Ectodermal cell (in vitro differentiated cells): ENCODE results near the gene CTIF.

Experiments used
- H3K27ac ChIP-seq: 2 replicates; pipeline ENCODE4 v1.7.0; 2013; ENCODE audit warnings: mild to moderate bottlenecking, low read depth, low read length; ENCODE audit not compliant: insufficient read depth, poor library complexity, severe bottlenecking
- H3K27me3 ChIP-seq: 2 replicates; pipeline ENCODE4 v1.7.0; 2013; ENCODE audit warnings: mild to moderate bottlenecking, low read length; ENCODE audit not compliant: insufficient read depth, control insufficient read depth, poor library complexity, severe bottlenecking
- H3K36me3 ChIP-seq: one replicate; pipeline ENCODE4 v1.7.0; 2013; ENCODE audit warnings: low read length; ENCODE audit not compliant: control insufficient read depth, insufficient read depth
- H3K4me1 ChIP-seq: one replicate; pipeline ENCODE4 v1.7.0; 2013; ENCODE audit warnings: low read length; ENCODE audit not compliant: control insufficient read depth, insufficient read depth
- H3K4me3 ChIP-seq: 2 replicates; pipeline ENCODE4 v1.7.0; 2013; ENCODE audit warnings: low read depth, low read length, control low read depth; ENCODE audit not compliant: insufficient read depth
- H3K9me3 ChIP-seq: 2 replicates; pipeline ENCODE4 v1.7.0; 2013; ENCODE audit warnings: mild to moderate bottlenecking, low read length, moderate library complexity; ENCODE audit not compliant: control insufficient read depth
- WGBS, 2 experiments: methylation state at CpG; one replicate each; pipeline ENCODE4 v1.1.7; 2013; ENCODE audit warnings: missing lambda C conversion rate in 2 of 2; 5-methylcytosine and 5-hydroxymethylcytosine counted together

CTIF gene

GRCh38 chr18:48798334-48799245 lies 259.8 kb downstream of the CTIF start:
- 95 to 97% methylated on average over 17 of the region's 17 CpGs for WGBS, 2 experiments
- Histone ChIP-seq H3K27ac (no peak overlapping the region), H3K9me3 (no peaks in the 10 kb centered on the region), H3K27me3 (no peaks in the 10 kb centered on the region), H3K4me1 (peaks cover 4% of the 10 kb centered on the region), H3K4me3 (no peak overlapping the region), H3K36me3 (no peaks in the 10 kb centered on the region)

DNA sequence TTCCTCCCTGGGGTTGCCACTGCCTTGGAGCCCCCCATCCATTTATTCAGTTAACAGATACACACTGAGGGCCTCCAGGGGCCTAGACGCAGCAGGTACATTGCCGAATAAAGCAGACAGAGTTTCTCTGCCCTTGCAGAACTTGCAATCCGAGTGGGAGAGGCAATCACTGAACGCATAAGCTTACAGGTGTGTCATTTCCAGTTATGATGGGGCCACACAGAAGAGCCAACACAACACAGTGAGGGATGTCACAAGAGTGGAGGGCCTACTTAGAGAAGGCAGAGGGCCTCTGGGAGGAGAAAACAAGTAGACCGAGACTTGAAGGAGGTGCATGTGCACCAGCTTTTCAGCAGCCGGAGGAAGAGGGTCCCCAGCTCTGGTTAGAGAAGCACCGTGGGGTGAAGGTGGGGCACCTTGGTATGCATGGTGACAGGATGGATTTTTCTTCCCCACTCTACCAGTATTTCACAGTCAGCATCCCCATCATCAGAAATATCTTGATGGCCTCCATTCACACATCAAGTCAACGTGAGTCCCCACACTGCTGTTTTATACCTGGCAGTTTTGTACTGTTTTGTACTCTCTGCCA lies 261.0 kb downstream of the CTIF start:
- 95% methylated on average over 8 of the region's 8 CpGs for WGBS, 2 experiments
- no peaks in the 10 kb centered on the region for H3K27me3 ChIP-seq
- no peaks in the 10 kb centered on the region for H3K9me3 ChIP-seq
- H3K27ac ChIP-seq: no peak overlapping the region
- H3K4me3 ChIP-seq: no peak overlapping the region
- peaks cover 4% of the 10 kb centered on the region for H3K4me1 ChIP-seq
- H3K36me3 ChIP-seq: no peaks in the 10 kb centered on the region

DNA sequence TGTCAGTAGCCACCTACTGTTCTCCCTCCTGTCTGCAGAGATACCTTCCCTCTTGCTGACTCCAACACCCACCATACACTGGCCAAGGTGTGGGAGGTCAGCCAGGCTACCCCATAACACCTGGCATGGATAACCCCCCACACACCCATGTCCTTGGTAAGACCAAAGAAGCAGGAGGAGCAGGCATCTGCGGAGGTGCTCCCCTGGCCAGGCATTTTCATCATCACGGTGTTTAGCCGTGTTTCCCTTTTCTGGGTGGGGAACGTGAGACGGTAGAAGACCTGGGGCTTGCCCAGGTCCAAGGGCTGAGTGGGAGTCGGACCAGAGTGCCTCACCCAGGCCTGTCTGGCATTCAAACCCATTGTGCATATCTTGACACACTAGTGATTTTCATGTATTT lies 261.6 kb downstream of the CTIF start:
- 85 to 88% methylated on average over 6 of the region's 6 CpGs for WGBS, 2 experiments
- H3K9me3 ChIP-seq: no peaks in the 10 kb centered on the region
- no peak overlapping the region for H3K4me3 ChIP-seq
- no peak overlapping the region for H3K27ac ChIP-seq
- no peaks in the 10 kb centered on the region for H3K27me3 ChIP-seq
- H3K4me1 ChIP-seq: peaks cover 4% of the 10 kb centered on the region
- H3K36me3 ChIP-seq: no peaks in the 10 kb centered on the region

GRCh38 chr18:48800876-48801727 lies 262.3 kb downstream of the CTIF start:
- Histone ChIP-seq H3K4me3 (no peak overlapping the region), H3K36me3 (no peaks in the 10 kb centered on the region), H3K27me3 (no peaks in the 10 kb centered on the region), H3K9me3 (no peaks in the 10 kb centered on the region), H3K27ac (no peak overlapping the region), H3K4me1 (peaks cover 4% of the 10 kb centered on the region)
- 95 to 98% methylated on average over 14 of the region's 14 CpGs for WGBS, 2 experiments

- no peaks in the 10 kb centered on the region for H3K27me3 ChIP-seq
- H3K4me1 ChIP-seq: peaks cover 4% of the 10 kb centered on the region
- WGBS, 2 experiments: 94 to 95% methylated on average over 7 of the region's 7 CpGs
- no peaks in the 10 kb centered on the region for H3K36me3 ChIP-seq
- no peak overlapping the region for H3K27ac ChIP-seq
- H3K4me3 ChIP-seq: no peak overlapping the region
- H3K9me3 ChIP-seq: no peaks in the 10 kb centered on the region
These were observed 263.1 kb downstream of the CTIF start for GRCh38 chr18:48801728-48802542.

- Histone ChIP-seq H3K27ac (no peak overlapping the region), H3K4me1 (peaks cover 4% of the 10 kb centered on the region), H3K36me3 (no peaks in the 10 kb centered on the region), H3K4me3 (no peak overlapping the region), H3K9me3 (no peaks in the 10 kb centered on the region), H3K27me3 (no peaks in the 10 kb centered on the region)
- WGBS, 2 experiments: 81 to 88% methylated on average over 11 of the region's 11 CpGs
These were observed 263.9 kb downstream of the CTIF start for GRCh38 chr18:48802543-48803290.

DNA sequence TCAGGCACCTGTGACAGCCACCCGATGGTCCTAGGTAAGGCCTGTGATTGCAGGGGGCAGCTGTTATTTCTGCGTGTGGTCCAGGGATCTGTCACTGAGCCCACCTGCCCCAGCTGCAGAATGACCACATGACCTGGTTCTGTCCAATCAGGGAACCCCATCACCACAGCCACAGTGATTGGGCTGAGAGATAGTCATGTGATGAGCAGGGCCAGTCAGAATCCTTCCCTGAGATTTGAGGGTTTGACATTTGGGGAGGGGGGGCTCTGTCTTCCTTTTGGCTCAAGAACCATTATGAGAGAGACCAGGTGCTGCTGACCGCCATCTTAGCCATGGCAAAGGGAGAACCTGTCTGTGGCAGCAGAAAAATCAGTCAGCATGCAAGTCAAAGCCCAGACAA lies 264.7 kb downstream of the CTIF start:
- Histone ChIP-seq H3K36me3 (no peaks in the 10 kb centered on the region), H3K27me3 (no peaks in the 10 kb centered on the region), H3K27ac (no peak overlapping the region), H3K9me3 (no peaks in the 10 kb centered on the region), H3K4me1 (peaks cover 4% of the 10 kb centered on the region), H3K4me3 (no peak overlapping the region)
- WGBS, 2 experiments: 92 to 93% methylated on average over 3 of the region's 3 CpGs

- H3K27ac ChIP-seq: no peak overlapping the region
- no peak overlapping the region for H3K4me3 ChIP-seq
- WGBS, 2 experiments: 92 to 93% methylated on average over 11 of the region's 11 CpGs
- H3K9me3 ChIP-seq: no peaks in the 10 kb centered on the region
- peaks cover 4% of the 10 kb centered on the region for H3K4me1 ChIP-seq
- H3K36me3 ChIP-seq: no peaks in the 10 kb centered on the region
- no peaks in the 10 kb centered on the region for H3K27me3 ChIP-seq
These were observed 265.4 kb downstream of the CTIF start for GRCh38 chr18:48803951-48804855.
